ENCODE data around the gene PFDN4. TPM values are rescaled to one million over a fixed set of nuclear protein-coding genes. Genes with fewer than 3 reads are reported as not detected.

The PFDN4 gene, protein sequence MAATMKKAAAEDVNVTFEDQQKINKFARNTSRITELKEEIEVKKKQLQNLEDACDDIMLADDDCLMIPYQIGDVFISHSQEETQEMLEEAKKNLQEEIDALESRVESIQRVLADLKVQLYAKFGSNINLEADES
- 56.8 and 64.9 TPM in 2 replicates for total RNA-seq

DNA sequence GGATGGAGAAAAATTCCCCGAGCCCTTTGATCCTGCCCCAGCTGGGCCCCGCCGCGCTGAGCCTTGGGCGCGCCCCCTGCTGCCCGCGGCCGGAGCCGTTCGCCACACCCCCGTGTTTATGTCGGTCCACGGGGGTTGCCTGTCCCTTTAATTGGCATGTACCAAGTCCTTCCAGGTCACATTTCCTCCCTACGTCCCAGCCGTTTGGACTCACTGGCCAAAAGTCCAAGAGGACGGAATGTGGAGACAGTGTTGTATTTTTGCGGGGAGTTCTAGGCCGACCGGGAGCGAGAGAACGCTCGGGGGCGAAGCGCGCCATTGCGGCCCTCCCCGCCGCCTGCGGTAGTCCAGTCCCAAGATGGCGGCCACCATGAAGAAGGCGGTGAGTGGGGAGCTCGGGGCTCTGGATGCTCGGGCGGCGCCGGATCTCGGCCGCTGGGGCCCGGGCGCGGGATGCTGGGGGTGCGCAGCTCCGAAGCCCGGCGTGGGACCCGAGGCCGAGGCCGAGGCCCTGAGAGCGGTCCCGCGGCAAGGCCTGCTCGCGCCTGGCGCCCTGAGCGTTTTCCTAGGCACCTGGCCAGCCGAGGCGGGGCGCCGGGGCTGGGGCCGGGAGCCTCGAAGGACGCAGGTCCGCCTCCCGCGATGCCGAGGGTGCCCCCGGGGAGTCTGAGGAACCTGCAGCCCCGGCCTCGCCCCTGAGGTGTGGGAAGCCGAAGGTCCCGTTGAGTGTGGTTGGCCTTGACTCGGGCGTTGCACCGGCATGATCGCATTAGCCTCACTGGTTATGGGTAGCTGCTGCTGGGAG, at the start of gene PFDN4:
TSS of gene PFDN4 (plus strand) at position 345 of the 805 bp plus-strand sequence. CDS start at position 359, 14 bp downstream.

DNA sequence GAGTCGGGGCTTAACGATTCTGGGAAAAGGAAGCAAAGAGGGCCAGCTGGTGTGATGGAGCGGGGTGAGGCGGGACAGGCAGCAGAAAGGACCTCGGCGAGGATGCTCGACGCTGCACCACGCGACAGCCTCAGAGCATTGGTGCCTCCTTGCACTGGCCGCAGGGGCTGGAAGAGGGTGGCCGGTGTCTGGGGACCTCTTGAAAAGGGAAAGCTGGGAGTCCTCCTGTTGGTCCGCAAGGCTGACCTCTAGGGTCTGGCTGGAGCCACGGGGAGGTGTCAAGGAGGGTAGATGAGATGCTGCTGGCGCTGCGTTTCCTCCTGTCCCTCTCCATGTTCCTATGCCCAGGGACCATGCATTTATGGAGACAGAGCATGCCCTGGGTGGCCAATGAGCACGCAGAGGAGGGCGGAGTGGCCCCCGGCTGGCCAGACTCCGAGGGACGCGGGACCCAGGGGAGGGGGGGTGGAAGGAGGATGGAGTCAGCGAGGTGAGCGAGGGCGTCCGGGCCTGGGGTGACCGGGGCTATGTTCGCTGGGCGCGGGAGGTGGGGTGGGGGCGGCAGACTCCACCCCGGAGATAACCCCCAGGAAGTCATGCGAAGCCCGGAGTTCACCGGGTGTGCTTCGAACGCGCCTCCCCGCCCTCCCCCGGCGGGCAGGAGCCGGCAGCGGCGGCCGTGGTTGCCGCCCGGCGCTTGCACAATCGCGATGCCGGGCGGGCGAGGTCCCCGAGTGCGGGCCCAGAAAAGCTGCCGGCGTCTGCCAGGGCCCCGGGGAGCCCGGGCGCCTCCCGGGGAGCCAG, 34.0 kb upstream of the PFDN4 start, which contains the start of gene CYP24A1:
TSS of gene CYP24A1 (minus strand) at position 334 of the 804 bp plus-strand sequence. CDS start 407 bp downstream, outside the sequence.

Other genes with a start within 250 kb of the PFDN4 start
- 0.06 TPM in 1 of 2 replicates, not detected in the other for gene BCAS1, start 137.5 kb upstream of the PFDN4 start, total RNA-seq
- not detected in 2 replicates for gene CYP24A1, start 34.1 kb upstream of the PFDN4 start, total RNA-seq